ENCODE data around the gene CDH13.

The CDH13 gene

DNA sequence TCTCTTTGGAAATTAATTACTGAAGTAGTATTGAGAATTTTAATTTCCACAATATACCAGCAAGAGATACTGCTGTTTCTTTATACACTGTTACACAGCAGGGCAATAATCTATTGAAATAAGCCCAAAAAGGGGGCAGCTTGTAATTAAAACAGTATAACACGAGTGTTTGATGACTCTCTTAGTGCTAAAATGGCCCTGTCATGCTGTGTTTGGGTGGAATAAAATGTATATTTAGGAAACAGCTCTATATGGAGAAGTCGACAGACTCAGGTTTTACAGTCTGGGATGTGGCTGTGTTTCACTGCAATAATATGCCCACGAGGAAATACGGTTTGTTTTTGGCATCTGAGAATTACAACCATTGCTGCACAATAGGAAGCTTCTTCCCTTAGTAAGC lies 643.3 kb downstream of the CDH13 start:
- DNase-seq: no peak

DNA sequence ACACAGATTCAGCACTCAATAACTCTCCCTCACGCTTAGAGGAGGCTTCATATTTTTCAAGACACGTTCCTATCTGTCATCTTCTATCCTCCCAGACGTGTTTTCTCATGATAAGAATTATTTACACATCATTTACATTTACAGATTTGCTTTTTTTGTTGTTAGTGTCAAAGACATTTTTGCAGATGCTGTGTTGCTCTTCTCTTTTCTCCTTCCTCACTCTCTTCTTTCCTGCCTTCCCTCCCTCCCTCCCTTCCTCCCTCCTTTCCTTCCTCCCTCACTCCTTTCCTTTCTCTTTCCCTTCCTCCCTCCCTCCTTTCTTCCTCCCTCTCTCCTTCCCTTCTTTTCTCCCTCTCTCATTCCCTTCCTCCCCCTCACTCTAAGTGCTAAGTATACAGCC lies 643.9 kb downstream of the CDH13 start:
- DNase-seq: no peak

DNA sequence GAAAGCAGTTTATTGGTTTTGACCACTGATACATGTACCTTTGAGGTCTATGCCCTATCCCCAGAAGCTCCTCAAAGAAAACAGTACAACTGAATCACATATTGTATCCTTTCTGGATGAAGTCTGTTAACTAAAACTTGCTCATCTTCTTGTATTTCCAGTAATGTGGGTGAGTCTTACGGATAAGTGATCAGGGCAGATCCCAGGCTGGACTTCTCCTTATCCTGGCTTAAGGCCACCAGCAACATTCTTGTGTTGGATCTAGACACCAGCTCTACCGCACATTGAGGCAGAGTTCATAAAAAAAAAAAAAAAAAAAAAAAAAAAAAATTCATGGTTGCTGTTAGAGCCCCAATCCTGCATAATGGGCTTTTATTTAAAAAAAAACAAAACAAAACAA lies 644.4 kb downstream of the CDH13 start:
- no peak for DNase-seq

DNA sequence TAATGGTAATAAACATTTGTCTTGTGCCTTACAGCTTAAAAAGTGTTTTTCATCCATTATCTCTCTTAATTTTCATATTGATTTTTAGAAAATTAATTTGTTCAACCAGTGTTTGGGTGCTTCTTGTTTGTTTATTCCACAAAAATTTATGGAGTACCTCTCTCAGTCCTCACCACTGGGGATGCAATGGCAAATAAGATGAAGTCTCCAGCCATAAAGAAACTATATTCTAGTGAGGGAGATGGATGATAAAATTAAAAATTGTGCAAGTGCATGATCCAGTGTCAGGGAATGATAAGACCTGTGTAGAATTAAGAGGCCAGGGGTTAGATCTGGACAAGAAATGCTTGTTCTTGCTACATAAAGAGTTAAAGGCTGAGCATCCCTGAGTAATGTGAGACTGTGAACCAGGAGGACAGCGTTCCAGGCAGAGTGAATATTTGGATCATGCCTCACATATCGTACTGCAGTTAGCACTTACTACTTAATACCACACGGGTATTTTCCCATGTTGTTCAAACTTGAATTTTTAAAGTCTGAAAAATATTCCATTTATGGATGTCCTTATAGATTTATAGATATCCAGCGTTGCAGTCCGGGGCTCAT lies 645.3 kb downstream of the CDH13 start:
- no peak for DNase-seq

DNA sequence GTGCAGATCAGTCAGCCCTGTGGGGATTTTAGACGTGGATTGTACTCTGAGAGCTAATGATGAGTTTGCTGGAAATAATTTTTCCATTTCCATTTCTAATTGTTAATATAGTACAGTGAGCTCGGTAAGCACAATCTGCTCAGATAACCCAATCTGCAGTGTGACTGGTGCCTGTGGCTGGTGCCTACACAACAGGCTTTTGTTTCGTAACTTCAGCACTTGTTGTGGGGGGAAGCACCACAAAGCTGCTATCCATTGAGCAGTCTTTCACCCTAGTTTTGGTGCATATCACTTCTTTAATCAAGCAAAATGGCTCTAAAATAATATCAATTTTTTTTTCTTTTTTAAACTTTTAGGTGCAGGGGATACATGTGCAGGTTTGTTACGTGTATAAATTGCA lies 646.1 kb downstream of the CDH13 start:
- DNase-seq: no peak

- no peak for DNase-seq
These were observed 646.9 kb downstream of the CDH13 start for GRCh38 chr16:83273504-83274173.

- no peak for DNase-seq
These were observed 652.5 kb downstream of the CDH13 start for GRCh38 chr16:83279251-83279650.

GRCh38 chr16:83285921-83286320 lies 659.2 kb downstream of the CDH13 start:
- no peak for DNase-seq

DNA sequence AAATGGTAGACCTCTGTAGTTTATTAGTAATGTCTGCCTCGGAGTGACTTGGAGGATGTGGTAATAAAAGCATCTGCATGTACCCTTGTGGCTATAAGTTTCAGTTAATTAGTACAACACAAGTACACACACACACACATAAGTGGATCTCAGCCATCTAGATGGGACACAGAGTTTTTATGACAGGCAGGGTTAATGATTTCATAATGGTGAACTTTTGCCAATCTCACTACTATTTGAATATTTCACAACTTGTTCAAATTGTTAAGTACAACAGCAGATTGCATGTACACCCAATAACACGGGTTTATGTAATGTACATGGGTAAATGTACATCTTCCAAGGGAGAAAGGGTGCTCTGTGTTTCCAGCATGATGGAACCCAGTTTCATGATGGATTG lies 669.7 kb downstream of the CDH13 start:
- DNase-seq: no peak

DNA sequence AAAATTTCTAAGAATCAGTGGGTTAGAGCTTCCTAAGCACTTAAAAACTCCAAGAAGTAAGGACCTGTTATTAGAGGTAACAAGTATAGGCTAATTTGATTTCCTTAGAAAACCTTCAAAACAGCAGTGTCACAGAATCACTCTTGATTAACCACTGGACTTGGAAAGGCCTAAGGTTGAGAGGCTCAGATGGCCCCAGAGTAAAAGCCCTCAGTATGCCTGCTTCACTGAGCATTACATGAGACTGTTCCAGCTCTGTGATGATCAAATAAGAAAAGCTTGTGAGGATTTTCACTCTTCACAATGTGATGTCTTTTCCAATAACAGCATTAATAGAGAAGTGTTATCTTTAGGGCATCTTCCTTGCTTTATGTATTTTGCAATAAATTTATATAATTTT lies 671.8 kb downstream of the CDH13 start:
- DNase-seq: no peak

GRCh38 chr16:83300326-83300725 lies 673.6 kb downstream of the CDH13 start:
- peak; percentile 10 for DNase-seq

- DNase-seq: no peak
These were observed 675.2 kb downstream of the CDH13 start for GRCh38 chr16:83301971-83302370.

- no peak for DNase-seq
These were observed 676.1 kb downstream of the CDH13 start for GRCh38 chr16:83302853-83303252.

DNA sequence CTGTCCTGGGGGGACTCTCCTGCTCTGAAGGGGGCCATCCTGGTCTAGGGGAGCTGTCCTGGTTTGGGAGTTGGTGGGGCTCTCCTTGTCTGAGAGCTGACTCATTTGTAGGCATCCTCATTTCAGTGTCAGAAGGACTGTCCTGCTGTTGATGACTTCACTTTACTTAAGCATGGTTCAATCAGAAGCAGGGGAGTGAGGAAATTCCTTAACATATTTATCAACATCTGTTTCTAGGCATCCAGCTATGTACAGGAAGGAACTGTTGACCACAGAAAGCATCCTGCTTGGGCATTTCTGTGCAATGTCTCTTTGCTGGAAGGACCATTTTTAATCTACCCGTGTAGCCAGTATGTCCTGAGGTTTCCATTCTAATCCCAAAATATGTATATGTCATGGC lies 678.3 kb downstream of the CDH13 start:
- DNase-seq: no peak

- no peak for DNase-seq
These were observed 680.3 kb downstream of the CDH13 start for GRCh38 chr16:83306961-83307593.

DNA sequence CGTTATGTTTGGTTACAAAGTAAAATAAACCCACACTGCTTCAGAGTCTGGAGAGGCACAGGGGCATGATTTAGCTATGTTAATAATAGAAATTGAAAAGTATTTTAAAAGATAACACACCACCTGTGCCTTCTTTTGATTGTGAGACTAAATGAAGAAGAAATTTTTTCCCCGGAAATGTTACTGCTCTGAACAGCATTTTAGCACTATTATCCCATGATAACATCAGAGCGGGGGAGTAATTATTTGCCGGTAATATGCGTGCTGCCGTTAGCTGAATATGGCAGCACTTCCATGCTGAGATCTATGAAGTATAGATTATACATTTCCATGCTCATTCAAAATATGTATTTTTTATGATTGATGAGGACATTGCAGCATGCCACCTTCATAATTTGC lies 680.8 kb downstream of the CDH13 start:
- no peak for DNase-seq

GRCh38 chr16:83308414-83308813 lies 681.6 kb downstream of the CDH13 start:
- no peak for DNase-seq

GRCh38 chr16:83310816-83311215 lies 684.0 kb downstream of the CDH13 start:
- no peak for DNase-seq

DNA sequence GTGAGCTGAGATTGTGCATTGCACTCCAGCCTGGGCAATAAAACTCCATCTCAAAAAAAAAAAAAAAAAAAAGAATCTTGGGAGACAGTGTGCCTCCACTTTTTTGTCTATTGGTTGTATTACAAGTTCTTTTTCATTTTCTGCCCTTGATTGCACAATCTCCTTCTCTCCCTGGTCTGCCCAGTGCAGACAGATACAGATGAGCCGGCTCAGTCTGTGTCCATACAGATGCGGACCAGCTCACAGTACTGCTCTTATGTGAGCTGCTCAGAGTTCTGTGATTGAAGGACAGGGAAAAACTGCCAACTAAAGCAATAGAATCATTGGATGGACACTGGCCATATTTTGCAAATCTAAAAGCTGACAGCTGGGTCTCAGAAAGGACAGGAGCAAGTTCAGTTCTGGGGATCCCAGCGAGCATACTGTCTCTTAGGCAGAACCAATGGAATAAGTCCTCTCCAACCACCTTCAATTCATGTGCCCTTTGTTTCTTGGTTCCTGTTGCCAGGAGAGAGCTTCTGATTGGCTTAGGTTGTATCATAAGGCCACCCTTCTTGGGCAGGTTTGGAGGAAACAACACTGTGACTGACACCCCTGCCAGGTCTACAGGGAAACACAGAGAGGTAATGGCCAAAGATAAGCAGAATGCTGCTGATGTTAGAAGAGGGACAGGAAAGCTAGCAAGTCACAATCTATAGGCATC lies 685.4 kb downstream of the CDH13 start:
- no peak for DNase-seq

- no peak for DNase-seq
These were observed 686.0 kb downstream of the CDH13 start for GRCh38 chr16:83312718-83313245.

DNA sequence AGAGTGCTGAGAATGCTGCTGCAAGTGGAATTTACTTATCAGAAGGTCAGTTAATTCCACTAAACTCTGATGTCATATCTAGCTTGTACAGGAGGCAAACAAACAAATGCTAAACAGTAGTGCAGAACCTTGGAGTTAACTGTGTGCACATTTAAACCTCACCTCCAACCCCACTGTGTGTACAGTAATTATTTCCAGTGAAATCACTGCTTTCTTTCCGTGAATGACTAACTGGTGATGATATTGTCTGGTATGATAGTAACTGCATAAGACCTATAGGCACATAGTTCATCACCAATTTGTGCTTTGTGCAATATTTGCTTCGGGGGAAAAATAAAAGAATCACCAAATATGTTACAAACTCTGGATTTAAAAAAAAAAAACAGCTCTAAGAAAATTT lies 688.5 kb downstream of the CDH13 start:
- DNase-seq: no peak

DNA sequence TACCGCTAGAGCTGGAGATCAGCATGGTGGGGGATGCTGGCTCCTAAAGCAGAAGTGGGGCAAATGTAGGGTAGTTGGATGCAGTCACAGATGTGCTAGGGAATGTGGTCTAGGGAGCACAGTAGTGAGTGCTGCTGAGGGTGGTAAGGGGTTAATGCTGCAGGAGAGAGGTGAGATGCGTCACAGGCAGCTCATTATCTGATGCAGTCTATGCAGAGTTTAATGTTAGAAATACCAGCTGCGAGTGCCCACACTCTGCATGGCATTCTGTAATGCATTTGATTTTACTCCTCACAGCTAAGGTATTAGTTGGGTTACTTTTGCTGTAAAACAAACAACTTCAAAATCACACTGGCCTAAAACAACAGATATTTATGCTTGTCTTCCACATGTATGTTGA lies 689.7 kb downstream of the CDH13 start:
- DNase-seq: no peak

DNA sequence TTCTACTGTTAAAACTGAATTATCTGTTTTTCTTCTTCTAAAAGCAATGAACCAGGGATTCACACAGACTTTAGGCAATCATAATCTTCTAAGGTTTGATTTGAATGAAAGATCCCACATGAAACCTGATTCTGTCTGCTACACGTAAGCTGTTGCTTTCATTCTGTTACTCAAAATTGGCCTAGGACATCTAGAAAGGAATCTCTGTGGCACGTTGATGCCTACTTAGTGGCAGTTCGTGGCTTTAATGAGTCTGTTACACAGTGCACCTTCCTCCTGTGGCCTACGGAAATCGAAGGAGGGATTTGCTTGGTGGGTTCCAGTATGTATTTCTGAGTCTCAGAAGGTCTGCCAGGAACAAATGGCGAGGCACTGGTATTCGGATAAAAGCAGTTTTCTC lies 691.6 kb downstream of the CDH13 start:
- no peak for DNase-seq

DNA sequence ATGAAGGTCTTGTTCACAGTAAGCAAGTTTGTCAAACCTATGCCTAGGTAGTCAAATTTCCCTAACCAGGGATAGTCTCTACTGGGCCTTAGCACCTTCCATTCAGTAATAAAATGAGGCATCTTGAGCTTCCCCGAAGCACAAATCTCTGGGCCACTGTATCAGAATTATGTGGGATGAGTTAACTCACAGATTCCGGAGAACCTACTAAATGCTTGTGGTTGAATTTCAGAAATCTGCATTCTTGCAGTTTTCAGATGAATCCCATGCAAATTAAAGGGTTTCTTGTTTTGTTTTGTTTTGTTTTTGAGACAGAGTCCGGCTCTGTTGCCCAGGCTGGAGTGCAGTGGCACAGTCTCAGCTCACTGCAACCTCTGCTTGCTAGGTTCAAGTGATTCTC lies 702.2 kb downstream of the CDH13 start:
- no peak for DNase-seq

All from NCI-H345 (cell line).